ENCODE data around the gene PMFBP1. TPM values are rescaled to one million over a fixed set of nuclear protein-coding genes. Genes with fewer than 3 reads are reported as not detected.

Gene PMFBP1
- total and polyA plus RNA-seq, 10 of the 15 experiments (the other 5 are each of a cell fraction or from before 2014, with no cell fraction given) = 0.40 to 2.3 (median 1.1) TPM

GRCh38 chr16:72109300-72109699, 62.7 kb downstream of the PMFBP1 start:
- Histone ChIP-seq H3K9me3 (replicated peaks; ENCODE audit: control insufficient read depth, insufficient read depth, low read length) (no peaks in the 10 kb centered on the region), H3K27ac (ENCODE audit: control insufficient read depth, insufficient read depth) (no peak overlapping the region), H3K36me3 (ENCODE audit: control insufficient read depth in 2 of 2, insufficient read depth in 2 of 2, low read length in 1 of 2) (peaks cover 38 to 52% of the 10 kb centered on the region in 2 experiments), H3K27me3 (replicated peaks in 1 of 2; ENCODE audit: control insufficient read depth in 2 of 2, insufficient read depth in 2 of 2, low read length in 1 of 2) (no peaks in the 10 kb centered on the region), H3K4me1 (ENCODE audit: control insufficient read depth, insufficient read depth, low read length) (no peaks in the 10 kb centered on the region), H3K79me2 (ENCODE audit: control insufficient read depth, insufficient read depth, low read length) (no peaks in the 10 kb centered on the region), H3K4me2 (ENCODE audit: control insufficient read depth, insufficient read depth) (no peak overlapping the region), H2AFZ (ENCODE audit: control insufficient read depth, low read depth, low read length) (no peak overlapping the region), H4K20me1 (ENCODE audit: control insufficient read depth, insufficient read depth) (no peaks in the 10 kb centered on the region; the same call in 1 of the 2 replicates), H3K4me3 (no peak overlapping the region), H3K9ac (ENCODE audit: control insufficient read depth, insufficient read depth, low read length) (no peak overlapping the region)
- no TSS peak for BruUV-seq (replicated peaks)
- WGBS (ENCODE audit: insufficient coverage, insufficient replicate concordance, low lambda C conversion rate, missing lambda C conversion rate) = 98% methylated on average over 12 of the region's 12 CpGs
- RAD21 ChIA-PET (ENCODE audit: unreplicated experiment) = no interaction called here
- no peak for FAIRE-seq
- SMC1A ChIA-PET (ENCODE audit: uncharacterized antibody, unreplicated experiment) = no interaction called here
- CTCF ChIA-PET = no interaction called here
- intact Hi-C loops (cut with micrococcal nuclease; ENCODE audit: unreplicated experiment) (no loop called here), in situ Hi-C loops (cut with MboI) (no loop called here)
- no peak for ATAC-seq
- POLR2A ChIA-PET = no interaction called here
- DNase-seq (ENCODE audit: low read depth, low spot score) = no peak
- TF ChIP-seq, protein P1, sequence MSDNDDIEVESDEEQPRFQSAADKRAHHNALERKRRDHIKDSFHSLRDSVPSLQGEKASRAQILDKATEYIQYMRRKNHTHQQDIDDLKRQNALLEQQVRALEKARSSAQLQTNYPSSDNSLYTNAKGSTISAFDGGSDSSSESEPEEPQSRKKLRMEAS (IDR thresholded peaks at IDR 0.05; ENCODE audit: low read depth, low read length) = no peak
- TF ChIP-seq STAT3 (IDR thresholded peaks at IDR 0.05; ENCODE audit: low read depth, low read length) (no peak), IKZF1 (conservative IDR thresholded peaks at IDR 0.05) (no peak), MLLT1 (IDR thresholded peaks at IDR 0.05) (no peak), HCFC1 (IDR thresholded peaks at IDR 0.05; ENCODE audit: low read length) (no peak), MTA2 (IDR thresholded peaks at IDR 0.05; ENCODE audit: low read depth) (no peak), POLR2AphosphoS2 (IDR thresholded peaks at IDR 0.05; ENCODE audit: low read depth, low read length) (no peak), NR2C2 (IDR thresholded peaks at IDR 0.05; ENCODE audit: borderline replicate concordance, control insufficient read depth, insufficient read length, low read depth) (no peak), TCF12 (IDR thresholded peaks at IDR 0.05; ENCODE audit: low read depth, low read length) (no peak), TCF3 (IDR thresholded peaks at IDR 0.05; ENCODE audit: borderline replicate concordance, insufficient read depth, low read depth, low read length) (no peak), NBN (IDR thresholded peaks at IDR 0.05) (no peak), HDAC2 (IDR thresholded peaks at IDR 0.05) (no peak)
- TF ChIP-seq, protein P2, sequence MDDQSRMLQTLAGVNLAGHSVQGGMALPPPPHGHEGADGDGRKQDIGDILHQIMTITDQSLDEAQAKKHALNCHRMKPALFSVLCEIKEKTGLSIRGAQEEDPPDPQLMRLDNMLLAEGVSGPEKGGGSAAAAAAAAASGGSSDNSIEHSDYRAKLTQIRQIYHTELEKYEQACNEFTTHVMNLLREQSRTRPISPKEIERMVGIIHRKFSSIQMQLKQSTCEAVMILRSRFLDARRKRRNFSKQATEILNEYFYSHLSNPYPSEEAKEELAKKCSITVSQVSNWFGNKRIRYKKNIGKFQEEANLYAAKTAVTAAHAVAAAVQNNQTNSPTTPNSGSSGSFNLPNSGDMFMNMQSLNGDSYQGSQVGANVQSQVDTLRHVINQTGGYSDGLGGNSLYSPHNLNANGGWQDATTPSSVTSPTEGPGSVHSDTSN (IDR thresholded peaks at IDR 0.05; ENCODE audit: insufficient replicate concordance, low read depth, low read length) = no peak
- TF ChIP-seq, protein P3, sequence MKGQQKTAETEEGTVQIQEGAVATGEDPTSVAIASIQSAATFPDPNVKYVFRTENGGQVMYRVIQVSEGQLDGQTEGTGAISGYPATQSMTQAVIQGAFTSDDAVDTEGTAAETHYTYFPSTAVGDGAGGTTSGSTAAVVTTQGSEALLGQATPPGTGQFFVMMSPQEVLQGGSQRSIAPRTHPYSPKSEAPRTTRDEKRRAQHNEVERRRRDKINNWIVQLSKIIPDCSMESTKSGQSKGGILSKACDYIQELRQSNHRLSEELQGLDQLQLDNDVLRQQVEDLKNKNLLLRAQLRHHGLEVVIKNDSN (IDR thresholded peaks at IDR 0.05; ENCODE audit: borderline replicate concordance, extremely low read length, insufficient read depth, low read depth, low read length) = no peak
- TF ChIP-seq, protein P4, sequence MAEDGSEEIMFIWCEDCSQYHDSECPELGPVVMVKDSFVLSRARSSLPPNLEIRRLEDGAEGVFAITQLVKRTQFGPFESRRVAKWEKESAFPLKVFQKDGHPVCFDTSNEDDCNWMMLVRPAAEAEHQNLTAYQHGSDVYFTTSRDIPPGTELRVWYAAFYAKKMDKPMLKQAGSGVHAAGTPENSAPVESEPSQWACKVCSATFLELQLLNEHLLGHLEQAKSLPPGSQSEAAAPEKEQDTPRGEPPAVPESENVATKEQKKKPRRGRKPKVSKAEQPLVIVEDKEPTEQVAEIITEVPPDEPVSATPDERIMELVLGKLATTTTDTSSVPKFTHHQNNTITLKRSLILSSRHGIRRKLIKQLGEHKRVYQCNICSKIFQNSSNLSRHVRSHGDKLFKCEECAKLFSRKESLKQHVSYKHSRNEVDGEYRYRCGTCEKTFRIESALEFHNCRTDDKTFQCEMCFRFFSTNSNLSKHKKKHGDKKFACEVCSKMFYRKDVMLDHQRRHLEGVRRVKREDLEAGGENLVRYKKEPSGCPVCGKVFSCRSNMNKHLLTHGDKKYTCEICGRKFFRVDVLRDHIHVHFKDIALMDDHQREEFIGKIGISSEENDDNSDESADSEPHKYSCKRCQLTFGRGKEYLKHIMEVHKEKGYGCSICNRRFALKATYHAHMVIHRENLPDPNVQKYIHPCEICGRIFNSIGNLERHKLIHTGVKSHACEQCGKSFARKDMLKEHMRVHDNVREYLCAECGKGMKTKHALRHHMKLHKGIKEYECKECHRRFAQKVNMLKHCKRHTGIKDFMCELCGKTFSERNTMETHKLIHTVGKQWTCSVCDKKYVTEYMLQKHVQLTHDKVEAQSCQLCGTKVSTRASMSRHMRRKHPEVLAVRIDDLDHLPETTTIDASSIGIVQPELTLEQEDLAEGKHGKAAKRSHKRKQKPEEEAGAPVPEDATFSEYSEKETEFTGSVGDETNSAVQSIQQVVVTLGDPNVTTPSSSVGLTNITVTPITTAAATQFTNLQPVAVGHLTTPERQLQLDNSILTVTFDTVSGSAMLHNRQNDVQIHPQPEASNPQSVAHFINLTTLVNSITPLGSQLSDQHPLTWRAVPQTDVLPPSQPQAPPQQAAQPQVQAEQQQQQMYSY (CRISPR knock-in tag; IDR thresholded peaks at IDR 0.05) = no peak
- TF ChIP-seq, protein P5, sequence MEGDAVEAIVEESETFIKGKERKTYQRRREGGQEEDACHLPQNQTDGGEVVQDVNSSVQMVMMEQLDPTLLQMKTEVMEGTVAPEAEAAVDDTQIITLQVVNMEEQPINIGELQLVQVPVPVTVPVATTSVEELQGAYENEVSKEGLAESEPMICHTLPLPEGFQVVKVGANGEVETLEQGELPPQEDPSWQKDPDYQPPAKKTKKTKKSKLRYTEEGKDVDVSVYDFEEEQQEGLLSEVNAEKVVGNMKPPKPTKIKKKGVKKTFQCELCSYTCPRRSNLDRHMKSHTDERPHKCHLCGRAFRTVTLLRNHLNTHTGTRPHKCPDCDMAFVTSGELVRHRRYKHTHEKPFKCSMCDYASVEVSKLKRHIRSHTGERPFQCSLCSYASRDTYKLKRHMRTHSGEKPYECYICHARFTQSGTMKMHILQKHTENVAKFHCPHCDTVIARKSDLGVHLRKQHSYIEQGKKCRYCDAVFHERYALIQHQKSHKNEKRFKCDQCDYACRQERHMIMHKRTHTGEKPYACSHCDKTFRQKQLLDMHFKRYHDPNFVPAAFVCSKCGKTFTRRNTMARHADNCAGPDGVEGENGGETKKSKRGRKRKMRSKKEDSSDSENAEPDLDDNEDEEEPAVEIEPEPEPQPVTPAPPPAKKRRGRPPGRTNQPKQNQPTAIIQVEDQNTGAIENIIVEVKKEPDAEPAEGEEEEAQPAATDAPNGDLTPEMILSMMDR (IDR thresholded peaks at IDR 0.05 in 2 of 3, conservative IDR thresholded peaks at IDR 0.05 in 1 of 3; ENCODE audit: control insufficient read depth in 2 of 3, extremely low read depth in 1 of 3, insufficient read depth in 1 of 3, low read depth in 3 of 3, low read length in 3 of 3) = no peak
